Non-pigmented ciliary epithelial cell (primary cell): Measurements from ENCODE around the gene TMEM87B.
A peak's percentile ranks its signal among the peaks of the same experiment; 100 is the strongest.
"Not testable (repeated sequence)": the region's sequence is repeated elsewhere in the genome, so short reads cannot be mapped to it uniquely, and the experiment has no call there.

ENCODE experiments used
- DNase-seq: peaks from one replicate; pipeline ENCODE4 v3.0.0-alpha.2; 2010; ENCODE audit warnings: low read depth

The TMEM87B gene

GRCh38 chr2:112073875-112074274, 18.8 kb downstream of the TMEM87B start:
- DNase-seq: no peak

GRCh38 chr2:112074506-112074905, 19.4 kb downstream of the TMEM87B start:
- no peak for DNase-seq

- no peak for DNase-seq
These were observed 20.6 kb downstream of the TMEM87B start for GRCh38 chr2:112075490-112076260.

GRCh38 chr2:112077814-112078213, 22.7 kb downstream of the TMEM87B start:
- no peak for DNase-seq

DNA sequence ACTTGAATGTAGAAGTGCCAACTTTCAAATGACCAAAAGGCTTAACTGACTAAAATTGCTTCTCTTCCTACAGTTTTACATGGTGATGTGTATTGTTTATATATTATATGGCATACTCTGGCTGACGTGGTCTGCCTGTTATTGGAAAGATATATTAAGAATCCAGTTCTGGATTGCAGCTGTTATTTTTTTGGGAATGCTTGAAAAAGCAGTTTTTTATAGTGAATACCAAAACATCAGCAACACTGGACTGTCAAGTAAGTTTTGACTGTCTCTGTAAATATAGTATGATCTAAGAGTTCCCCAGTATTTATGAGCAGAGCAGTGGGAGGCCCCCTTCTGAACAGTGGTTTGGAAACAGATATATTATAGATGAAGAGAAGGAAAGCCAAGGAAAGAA, 26.2 kb downstream of the TMEM87B start:
- no peak for DNase-seq

GRCh38 chr2:112084689-112085374, 29.8 kb downstream of the TMEM87B start:
- DNase-seq: no peak

DNA sequence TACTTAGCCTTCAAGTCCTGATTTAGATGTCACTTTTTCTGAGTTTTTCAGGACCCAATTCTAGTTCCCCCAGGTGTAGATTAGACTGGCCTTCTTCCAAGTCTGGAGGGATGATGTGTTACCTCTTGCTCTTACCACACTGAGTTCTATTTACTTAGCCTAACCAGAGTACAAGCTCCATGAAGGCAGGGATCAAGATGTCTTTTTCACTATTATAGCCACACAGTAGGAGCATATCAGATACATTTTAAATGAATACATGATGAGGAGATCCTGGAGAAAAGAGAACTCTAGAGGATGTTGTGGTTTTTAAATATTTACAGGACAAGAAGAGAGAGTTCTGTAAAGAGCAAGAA, 30.3 kb downstream of the TMEM87B start:
- DNase-seq: no peak

GRCh38 chr2:112085916-112086669, 31.0 kb downstream of the TMEM87B start:
- no peak for DNase-seq

- DNase-seq: no peak
These were observed 32.4 kb downstream of the TMEM87B start for GRCh38 chr2:112087346-112088020.

- no peak for DNase-seq
These were observed 34.3 kb downstream of the TMEM87B start for GRCh38 chr2:112089375-112089774.

DNA sequence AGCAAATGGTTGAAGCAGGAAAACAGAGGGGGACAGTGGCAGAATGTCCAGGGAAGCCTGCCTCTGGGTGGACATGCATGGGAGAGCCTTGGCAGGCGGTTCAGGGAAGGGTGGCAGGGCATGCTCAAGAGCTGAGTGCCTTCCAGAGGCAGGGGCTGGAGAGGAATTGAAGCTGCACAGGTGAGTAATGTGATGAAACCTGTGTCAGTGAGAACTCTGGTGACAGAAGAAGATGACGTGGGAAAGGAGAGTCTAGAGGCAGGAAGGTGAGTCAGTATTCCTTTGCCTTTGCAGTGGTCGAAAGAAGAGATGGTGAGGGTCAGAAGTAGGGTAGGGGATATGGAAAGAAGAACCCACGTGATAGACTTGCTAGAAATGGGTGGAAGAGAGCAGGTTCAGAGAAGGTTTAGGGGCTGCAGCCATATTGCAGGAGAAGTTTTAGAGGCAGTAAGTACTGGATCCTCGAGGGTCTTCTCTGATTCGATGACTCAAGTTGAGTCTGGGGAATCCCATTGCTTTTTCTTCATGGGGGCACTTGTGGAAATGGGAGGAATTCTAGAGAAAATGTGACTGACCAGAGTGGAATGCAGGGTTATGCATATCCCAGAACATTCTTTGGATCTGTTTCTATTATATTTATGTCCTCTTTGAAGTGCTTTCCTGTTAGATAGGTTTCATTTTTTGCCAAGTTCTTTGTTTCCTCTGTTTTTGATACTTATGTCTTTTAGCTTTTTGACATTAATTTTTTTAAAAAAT, 37.4 kb downstream of the TMEM87B start:
- DNase-seq: peak; percentile 65

- no peak for DNase-seq
These were observed 38.1 kb downstream of the TMEM87B start for GRCh38 chr2:112093216-112093615.

DNA sequence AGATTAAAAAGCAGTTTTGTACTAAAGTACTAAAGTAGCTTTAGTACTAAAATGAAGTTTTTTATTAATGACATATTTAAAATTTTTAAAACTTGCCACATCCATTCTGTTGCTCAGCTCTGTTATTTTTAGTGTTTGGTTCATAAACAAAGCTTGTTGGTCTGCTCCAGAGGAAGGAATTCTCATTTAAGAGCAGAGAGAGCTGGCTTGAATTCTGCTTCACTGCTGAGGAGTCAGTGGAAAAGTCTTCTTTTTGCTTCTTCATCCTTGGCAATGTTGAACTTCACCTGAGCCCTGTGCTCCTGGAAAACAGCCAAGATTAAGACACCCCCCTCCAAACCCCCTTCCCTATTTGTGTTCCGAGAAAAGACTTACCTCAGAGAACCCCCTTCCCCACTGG, 40.6 kb downstream of the TMEM87B start:
- no peak for DNase-seq

DNA sequence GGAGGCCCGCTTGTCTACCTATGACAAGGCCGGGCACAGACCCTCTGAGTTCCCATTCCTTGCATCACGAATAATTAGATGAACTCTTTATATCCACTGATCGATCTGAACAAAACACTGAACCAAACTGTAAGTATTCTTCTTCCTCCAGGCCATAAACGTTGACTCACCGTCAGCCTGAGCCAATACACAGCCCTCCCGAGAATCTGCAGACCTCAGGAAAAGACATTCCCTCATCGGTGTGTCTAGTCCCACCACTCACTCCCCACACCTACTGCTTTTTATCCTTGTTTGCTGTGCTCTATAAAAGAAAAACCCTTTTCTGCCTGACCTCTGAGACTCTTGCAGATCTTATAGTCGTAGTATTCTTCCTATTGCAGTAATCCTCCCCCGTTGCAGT, 41.0 kb downstream of the TMEM87B start:
- no peak for DNase-seq

DNA sequence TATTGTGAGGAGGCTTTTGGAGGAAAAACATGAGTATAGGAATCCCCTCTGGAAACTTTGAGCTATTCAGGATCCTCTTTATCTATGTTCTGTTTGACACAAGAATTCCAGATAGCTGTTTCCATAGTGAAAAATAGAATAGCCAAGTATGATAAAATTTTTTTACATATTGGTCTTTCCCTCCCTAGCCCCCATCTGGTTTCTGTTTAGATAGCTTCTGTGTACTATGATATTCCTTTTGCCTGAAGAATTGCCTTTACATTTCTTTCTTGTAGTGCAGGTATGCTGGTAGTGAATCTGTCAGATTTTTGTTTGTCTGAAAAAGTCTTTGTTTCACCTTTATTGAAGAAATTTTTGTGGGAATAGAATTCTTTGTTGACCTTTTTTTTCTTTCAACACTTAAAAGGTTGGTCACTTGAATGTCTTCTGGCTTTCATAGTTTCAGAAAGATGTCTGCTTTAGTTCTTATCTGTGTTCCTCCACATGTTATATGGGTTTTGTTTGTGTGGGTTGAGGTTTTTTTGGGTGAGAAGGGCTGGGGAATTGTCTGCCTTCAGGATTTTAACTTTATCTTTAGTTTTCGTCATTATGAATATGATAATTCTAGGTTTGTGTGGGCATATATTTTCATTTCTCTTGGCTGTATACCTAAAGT, 53.2 kb downstream of the TMEM87B start:
- DNase-seq: no peak

DNA sequence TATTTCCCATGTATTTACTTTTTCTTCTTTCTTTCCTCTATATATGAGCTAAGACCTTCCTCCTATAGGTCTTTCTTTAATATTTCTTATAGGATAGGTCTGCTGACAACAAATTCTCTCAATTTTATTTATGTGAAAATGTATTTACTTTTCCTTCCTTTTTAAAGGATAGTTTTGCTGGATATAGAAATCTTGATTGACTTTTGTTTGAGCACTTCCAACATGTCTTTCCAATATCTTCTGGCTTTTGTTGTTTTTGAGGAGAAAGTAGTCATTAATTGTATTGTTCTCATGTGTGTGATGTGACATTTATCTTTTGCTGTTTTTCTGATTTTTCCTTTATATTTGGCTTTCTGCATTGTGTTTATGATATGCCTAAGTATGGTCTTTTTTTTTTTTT, 54.2 kb downstream of the TMEM87B start:
- no peak for DNase-seq

GRCh38 chr2:112110966-112111365, 55.9 kb downstream of the TMEM87B start:
- DNase-seq: no peak

GRCh38 chr2:112113354-112113753, 58.3 kb downstream of the TMEM87B start:
- DNase-seq: not testable (repeated sequence)

- DNase-seq: no peak
These were observed 63.1 kb downstream of the TMEM87B start for GRCh38 chr2:112118148-112118547.

- DNase-seq: peak; percentile 13
These were observed 66.7 kb downstream of the TMEM87B start for GRCh38 chr2:112121682-112122254.

GRCh38 chr2:112129060-112129459, 74.0 kb downstream of the TMEM87B start:
- no peak for DNase-seq
